ENCODE data around the gene SLC19A3.
"Not testable (repeated sequence)": the region's sequence is repeated elsewhere in the genome, so short reads cannot be mapped to it uniquely, and the experiment has no call there.

The SLC19A3 gene

DNA sequence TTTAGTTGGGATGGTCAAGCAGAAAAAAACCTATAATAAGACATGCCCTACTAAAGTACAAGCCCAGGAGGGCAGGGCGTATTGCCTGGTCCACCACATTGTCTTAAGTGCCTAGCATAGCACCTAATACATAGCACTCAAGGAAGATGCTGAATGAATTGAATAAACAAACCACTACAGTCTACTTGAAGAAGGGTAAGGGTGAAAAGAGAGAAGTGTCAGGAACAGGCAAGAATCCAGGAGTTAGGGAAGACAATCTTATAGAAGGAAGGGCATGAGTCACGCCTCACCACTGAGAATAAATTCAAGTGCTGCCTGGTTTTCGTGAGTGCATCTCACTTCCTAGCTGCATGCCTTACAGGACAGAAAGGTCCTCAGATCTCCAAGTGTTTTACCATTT, 13.9 kb downstream of the SLC19A3 start:
- DNase-seq = no peak

DNA sequence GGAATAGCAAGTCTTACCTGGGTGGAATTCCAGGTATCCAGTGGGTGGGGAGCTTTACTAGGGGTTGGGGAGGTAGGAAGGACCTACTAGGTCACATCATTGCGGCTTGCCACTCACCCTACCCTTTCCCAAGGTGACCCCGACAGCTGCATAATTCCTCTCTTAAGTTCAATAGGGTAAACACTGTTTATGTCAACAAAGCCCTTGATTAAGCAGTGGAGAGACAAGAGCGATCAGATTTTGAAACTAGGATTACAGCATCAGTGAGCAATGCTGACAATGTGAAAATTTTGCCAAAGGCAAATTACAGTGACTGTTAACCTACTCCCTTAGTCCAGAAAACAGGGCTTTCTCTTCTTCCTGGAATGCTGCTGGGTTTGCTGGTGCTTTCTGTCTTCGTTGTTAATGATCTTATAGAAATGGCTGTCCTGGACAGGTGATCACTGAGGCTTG, 14.5 kb downstream of the SLC19A3 start:
- no peak for DNase-seq

DNA sequence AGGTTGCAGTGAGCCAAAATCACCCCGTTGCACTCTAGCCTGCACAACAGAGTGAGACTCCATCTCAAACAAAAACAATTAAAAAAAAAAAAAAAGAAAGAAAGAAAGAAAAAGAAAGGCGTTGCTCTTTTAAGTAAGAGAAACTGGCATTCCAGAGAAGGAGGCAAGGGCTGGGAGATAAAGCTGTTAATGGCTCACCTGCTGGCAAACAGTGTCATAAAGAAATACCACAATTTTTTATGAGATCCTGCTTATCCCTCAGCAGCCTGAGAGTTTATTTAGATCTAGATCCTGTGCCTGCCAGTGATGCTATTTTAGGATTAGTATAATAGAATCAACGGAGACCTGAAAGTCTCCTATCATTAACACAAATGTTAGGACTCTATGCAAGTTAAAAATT, 16.3 kb downstream of the SLC19A3 start:
- no peak for DNase-seq

DNA sequence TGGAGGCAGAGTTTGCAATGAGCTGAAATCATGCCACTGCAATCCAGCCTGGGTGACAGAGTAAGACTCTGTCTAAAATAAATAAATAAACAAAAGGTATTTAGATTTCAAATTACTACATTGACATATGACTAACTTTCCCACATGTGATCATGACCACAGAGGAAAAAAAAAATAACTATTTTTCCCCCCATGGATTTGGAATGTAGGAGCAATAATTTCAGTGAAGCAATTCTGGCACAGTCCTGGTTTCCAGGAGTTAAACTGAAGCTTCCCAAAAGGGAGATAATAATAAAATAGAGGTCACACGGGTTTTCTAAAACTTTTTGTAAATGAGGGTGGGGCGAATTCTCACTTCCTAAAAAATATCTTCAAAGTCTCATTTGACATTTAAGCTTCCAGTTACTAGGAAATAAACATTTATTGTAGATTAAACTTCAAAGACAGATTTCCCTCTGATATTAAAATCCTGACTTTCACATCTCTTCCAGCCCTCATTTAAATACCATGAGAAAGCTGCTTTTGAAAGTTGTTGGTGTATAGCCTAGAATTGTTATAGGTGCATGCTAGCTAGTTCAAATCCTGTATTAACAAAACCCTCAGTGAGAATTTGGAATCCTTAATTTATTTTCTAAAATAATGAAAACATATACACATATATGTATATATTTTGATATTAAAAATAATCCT, 20.7 kb downstream of the SLC19A3 start:
- DNase-seq = no peak

DNA sequence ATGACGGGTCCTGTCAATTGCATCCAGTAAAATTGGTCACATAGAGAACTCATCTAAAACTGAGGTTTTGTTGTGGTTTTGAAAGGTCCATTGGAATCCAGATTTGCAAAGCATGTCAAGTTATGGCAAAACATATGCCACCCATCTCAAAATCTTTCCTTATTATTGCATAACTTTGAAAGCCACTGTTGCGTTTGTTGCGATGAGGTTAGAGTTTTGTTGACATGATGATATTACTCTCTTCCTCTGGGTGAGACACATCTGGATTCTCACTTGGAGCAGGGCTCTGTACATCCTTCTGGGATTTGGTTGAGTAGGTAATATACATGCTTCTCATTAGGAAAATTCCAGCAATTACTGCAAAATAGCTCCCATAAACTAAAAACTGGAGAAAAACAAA, 30.6 kb downstream of the SLC19A3 start:
- no peak for DNase-seq

DNA sequence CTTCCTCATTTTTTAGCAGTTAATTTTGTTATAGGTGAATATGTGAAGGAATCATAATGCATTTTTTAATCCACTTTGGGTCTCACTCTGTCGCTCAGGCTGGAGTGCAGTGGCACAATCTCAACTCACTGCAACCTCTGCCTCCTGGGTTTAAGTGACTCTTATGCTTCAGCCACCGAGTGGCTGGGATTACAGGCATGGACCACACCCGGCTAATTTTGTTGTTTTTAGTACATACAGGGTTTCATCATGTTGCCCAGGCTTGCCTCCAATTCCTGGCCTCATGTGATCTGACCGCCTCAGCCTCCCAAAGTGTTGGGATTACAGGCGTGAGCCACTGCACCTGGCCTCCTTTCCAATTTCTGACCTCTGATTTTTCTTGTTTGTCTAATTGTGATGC, 33.6 kb downstream of the SLC19A3 start:
- DNase-seq = no peak

DNA sequence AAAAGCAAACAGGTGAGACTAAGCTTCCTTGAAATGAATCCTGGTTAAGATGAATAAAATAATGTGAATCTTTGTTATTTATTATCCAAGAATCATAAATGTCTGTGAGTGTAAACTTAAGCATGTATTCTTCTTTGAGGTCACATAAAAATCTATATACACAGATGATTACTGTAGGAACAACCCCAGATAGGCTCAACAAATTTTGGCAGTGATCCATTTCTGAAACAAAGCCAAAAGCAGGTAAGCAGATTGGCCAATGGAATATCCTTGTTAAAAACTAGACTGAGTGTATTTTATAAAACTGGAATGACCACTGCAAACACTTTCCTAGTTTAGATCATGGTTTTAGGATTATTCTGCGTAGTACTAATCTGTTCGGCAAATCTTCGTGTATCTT, 39.9 kb downstream of the SLC19A3 start:
- DNase-seq = no peak

DNA sequence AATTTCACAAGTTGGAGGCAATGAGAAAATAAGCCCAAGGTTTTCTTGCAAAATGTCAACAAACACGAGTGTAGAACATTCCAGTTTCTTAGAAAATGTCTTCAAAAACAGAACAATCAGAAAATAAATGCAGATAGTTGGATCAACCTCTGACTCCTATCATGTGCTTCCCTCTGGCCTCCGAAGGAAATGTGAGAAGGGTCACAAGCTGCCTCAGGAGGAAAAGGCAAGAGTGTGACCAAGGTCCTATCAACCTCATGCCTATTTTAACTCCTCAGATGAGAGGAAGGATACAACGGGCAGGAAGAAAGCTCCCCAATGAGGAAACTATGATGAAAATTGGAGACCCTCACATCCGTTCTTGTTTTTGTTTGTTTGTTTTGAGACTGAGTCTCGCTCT, 43.3 kb downstream of the SLC19A3 start:
- DNase-seq = no peak

DNA sequence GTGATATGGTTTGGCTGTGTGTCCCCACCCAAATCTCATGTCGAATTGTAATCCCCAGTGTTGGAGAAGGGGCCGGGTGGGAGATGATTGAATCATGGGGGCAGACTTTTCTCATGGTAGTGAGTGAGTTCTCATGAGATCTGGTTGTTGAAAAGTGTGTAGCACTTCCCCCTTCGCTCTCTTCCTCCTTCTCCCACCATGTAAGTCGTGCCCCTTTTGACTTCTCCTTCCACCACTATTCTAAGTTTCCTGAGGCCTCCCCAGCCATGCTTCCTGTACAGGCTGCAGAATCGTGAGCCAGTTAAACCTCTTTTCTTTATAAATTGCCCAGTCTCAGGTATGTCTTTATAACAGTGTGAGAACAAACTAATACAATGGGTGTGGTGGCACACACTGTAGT, 44.2 kb downstream of the SLC19A3 start:
- not testable (repeated sequence) for DNase-seq

DNA sequence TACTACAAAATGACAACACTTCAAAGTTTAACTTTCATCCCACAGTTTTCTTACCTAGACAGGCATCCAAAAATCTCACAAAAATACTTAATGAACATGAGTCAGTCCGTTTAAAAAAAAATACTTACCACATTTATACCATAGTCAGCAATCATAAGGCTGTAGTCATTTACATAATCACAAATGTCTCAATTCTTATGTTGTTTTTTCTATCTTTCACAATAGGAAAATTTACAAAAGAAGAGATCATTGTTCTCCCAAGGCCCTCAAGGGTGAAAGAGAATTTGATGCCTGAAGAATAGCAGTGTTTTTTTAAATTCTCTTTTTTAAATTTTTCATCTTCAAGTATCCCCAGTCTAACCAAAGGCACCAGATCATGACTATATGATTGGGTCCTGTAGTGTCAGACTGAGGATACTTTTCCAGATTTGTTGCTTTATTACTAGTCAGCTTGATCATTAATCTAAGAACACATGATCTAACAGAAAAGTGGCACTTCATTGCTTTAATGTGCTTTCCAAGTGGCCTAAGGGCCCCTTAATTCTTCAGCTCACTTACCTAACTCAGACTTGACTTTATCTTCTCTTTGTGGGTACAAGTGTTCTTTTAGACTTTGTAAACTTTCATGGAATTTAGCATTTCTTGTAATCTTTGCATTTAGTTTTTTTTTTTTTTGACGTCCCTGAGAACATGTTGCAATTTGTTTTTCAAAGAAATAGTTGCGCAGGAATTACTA, 46.5 kb downstream of the SLC19A3 start:
- DNase-seq = no peak

DNA sequence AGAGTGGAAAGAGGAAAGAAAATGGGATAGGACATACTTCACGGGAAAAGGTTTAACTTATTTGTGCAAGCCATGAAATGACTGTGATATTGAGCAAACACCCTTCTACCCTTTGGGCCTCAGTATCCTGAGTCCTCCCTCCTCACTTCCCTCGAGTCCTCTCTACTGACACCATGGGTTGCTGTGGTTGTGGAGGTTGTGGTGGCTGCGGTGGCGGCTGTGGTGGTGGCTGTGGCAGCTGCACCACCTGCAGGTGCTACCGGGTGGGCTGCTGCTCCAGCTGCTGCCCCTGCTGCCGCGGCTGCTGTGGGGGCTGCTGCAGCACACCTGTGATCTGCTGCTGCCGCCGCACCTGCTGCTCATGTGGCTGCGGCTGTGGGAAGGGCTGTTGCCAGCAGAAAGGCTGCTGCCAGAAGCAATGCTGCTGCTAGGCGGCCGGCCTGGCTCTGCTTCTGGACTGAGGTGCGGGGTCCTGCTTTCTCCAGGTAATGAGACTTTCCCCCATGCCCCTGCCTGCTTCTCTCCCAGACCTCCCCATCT, 51.1 kb downstream of the SLC19A3 start, which contains the start of gene SCYGR5:
Gene SCYGR5, plus strand, starts transcription at position 174 of the 540 bp plus-strand sequence. Its CDS starts 0 bp downstream, at position 174.
- not testable (repeated sequence) for DNase-seq

DNA sequence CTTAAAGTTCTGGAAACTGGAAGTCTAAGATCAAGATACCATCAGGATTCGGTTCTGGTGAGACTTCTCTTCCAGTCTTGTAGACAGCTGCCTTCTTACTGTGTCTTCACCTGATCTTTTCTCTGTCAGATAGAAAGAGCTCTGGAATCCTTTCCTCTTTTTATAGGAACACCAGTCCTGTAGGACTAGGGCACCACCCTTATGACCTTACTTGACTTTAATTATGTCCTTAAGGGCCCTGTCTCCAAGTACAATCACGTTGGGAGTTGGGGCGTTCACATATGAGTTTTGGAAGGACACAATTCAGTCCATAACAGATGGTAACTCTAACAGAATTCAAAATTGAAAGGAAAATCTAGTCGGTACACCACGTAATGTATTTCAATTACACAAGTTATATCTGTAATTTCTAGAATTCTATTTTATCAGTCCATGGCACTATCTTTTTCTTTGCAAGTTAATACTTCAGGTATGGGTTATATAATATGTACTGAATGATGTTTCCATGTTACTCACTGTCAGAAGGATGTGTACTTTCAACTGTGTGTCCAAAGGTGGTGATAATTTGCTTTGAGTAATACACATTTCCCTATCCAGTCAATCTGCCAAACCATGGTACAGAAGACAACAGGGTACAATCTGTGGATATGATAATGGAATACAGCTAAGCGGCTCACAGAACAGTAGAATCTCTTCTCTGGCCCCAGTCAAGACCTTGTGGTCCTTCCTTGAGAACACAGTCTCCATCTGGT, 52.5 kb downstream of the SLC19A3 start:
- DNase-seq = no peak

DNA sequence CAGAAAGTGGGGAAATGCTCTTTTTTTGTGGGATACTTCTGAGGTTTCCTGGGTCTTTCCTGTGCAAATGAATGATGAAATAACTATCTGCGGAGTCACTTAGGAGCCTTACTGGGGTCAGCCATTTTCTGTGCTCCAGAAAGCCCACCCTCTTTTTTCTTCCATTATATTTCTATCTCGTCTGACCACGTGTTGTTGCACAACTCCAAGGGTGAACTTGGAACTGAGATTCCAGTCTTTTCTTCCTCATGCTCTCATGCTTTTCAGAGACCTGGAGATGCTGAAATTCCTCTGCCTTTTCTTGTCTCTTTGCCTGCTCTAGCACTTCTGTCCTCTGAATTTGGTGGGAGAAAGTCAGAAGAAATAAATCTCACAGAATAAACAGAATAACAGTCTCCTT, 56.0 kb downstream of the SLC19A3 start:
- no peak for DNase-seq

DNA sequence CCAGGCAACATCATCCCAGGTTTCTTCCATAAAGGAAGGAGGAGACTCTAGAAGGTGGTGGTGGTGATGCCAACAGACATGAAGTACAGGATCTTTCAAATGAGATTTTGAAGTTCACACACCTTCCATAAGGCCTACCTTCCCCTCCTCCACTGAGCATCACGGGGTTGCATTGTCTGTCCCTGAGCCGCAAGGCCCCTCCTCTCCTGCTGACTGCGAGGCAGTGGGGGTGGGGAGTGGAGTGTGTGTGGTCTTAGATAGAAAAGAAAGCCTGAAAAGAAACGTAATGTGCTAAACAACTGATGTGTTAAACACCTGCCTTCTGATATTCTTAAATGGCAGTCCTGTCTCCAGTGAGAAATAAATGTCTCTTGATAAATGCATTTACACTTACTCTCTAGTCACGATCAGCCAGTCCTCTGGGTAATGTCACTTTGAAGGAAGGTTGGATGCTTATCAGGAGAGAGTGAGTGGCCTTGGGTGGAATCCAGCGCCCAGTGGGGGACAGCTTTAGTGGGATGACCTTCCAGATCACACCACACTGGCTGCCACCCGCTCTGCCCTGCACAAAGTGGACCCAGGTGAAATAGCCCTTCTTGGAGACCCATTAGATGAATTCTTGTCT, 56.7 kb downstream of the SLC19A3 start:
- no peak for DNase-seq

DNA sequence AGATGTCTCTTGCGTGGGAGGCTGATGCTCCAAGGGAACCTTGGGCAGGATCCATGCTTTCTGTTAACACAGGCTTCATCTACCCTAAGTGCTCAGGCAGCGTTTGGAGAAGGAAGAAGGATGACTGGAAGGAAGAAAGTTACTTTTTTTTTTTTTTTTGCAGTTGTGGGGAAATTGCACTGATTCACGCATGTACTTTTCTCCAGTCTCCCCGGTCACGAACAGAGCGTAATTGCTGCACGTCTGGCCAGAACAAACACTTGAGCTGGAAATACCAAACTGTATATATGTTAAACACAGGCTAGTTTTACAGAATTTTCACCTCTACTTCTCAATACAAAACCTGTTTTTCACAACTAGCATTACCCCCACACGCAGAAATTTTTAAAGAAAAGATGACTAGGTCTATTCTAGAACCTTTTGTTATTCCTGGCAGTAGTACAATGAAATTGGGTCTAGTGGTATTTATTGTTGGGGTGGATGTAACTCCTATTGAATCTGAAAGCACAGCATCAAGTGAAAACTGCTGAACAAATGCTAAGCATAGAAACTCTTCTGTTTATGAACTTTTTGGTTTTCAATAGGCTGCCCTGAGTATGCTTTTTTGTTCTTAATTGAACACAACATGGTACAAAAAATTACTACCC, 60.5 kb downstream of the SLC19A3 start:
- DNase-seq = no peak

DNA sequence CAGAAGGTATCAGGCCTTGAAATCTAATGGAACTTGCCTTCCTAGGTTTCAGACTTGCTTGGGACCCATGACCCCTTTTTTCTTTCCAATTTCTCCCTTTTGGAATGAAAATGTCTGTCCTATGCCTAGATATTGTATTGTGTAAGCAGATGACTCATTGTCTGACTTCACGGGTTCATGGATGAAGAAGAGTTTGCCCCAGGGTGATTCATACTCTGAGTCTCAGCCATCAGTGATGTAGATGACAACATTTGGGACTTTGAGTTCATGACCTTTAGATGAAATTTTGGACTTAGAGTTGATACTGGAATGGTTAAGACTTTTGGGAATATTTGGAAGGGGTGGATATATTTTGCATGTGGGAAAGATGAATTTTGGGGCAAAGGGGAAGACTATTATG, 62.4 kb downstream of the SLC19A3 start:
- no peak for DNase-seq

DNA sequence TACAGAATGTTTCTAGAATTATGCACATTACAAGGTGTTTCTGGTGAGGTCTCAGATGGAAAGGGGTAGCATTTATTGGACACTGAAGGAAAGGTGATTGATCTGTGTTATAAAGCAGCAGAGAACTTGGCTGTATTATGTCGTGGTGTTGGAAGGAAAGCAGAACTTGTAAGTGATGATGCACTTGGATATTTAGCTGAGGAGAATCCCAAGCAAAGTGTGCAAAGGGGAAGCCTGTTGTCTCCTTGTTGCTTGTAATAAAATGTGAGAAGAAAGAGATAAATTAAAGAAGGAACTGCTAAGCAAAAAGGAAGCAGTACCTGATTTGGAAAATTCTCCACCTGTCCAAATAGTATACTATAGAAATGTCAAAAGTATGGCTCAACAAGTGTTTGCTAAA, 63.4 kb downstream of the SLC19A3 start:
- DNase-seq = no peak

DNA sequence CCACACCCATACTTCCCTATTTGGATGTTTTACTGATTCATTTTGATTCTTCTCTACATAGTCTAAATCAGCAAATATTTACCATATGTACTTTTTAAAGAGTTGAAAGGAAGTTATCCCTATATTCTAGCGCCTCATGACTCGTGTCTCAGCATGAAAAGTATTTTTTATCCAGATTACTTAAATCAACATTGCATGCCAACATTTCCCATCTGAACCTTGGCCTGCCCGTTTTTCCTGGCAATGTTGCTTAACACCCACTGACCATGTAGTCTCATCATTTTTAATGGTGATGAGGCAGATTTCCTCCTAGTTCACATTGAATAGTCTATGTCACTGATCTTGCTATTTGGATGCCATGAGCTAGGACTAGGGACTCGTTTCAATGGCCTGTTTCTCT, 64.4 kb downstream of the SLC19A3 start:
- DNase-seq = no peak

DNA sequence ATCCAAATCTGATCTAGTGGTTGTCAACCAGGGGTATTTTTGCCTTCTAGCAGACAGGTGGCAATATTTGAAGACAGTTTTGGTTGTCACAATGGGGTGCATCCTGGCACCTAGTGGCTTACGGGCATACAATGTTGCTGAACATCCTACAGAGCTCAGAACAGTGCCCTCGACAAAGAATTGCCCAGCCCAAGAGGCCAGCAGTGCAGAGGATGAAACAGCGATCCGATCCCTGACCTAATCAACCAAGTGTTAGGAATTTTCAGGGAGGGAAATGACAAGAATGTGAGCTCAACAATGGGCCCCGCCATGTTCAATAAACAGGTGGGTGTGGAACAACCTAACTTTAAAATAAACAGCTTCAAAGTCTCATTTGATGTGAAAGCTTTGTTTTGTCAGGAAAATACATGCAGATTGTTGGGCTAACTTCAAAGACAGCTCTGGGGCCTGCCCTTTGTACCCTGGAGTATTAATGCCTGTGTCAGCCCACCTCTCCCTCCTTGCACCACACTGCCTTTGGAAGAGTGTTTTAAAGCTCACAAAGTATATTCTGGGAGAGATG, 73.8 kb downstream of the SLC19A3 start:
- no peak for DNase-seq

DNA sequence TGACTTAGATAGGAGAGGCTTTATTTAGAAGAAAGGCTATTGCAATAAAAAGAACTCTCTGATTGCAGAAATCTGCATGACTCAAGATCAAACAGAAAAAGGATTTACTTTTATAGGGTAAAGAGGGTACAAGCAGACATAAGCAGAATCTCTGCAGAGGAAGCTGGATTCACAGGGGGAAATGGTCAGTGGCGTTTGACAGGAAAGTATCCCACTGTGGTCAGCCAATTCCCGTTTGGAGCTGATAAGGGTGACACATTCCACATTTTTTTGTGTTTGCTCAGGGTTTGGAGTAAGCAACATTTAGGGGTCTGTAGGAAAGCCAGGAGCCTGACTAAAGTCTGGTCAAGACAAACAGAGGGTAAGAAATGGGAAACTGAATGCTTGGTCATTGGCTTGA, 75.2 kb downstream of the SLC19A3 start:
- DNase-seq = no peak

DNA sequence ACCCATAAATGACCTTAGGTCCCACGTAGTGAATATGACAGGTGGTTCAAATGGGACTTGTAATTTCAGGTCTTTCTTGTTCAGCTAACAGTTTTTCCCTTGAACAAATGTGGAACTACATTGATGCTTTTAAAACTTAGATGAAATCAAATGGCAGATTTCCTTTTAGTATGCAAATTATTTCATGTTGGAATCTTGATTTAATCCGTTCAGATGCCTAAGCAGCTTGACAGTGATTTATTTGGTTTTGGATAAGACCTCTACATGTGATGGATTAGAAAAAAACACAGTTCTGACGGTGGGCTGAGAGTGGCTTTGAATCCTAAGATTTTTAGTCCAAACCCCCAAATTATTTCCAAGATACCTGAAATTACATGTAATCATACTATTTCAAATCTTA, 83.6 kb downstream of the SLC19A3 start:
- no peak for DNase-seq
